ENCODE data around the gene DEXI. TPM values are rescaled to one million over a fixed set of nuclear protein-coding genes. Genes with fewer than 3 reads are reported as not detected.
"Not testable (repeated sequence)": the region's sequence is repeated elsewhere in the genome, so short reads cannot be mapped to it uniquely, and the experiment has no call there.

The DEXI gene
- total RNA-seq, 1 donor from 2014 or later, result 27.6 TPM

GRCh38 chr16:10931134-10931533, 11.1 kb downstream of the DEXI start:
- intact Hi-C loops (cut with micrococcal nuclease), result no loop called here

- intact Hi-C loops (cut with micrococcal nuclease), result no loop called here
Measured at GRCh38 chr16:10930755-10931093, 11.5 kb downstream of the DEXI start.

GRCh38 chr16:10929853-10930754, 12.2 kb downstream of the DEXI start:
- intact Hi-C loops (cut with micrococcal nuclease), result no loop called here

- intact Hi-C loops (cut with micrococcal nuclease), result not testable (repeated sequence)
Measured at GRCh38 chr16:10929097-10929496, 13.2 kb downstream of the DEXI start.

- intact Hi-C loops (cut with micrococcal nuclease), result no loop called here
Measured at GRCh38 chr16:10927497-10928112, 14.7 kb downstream of the DEXI start.

GRCh38 chr16:10926867-10927266, 15.4 kb downstream of the DEXI start:
- intact Hi-C loops (cut with micrococcal nuclease), result no loop called here

- intact Hi-C loops (cut with micrococcal nuclease), result no loop called here
Measured at GRCh38 chr16:10926094-10926493, 16.2 kb downstream of the DEXI start.

- intact Hi-C loops (cut with micrococcal nuclease), result not testable (repeated sequence)
Measured at GRCh38 chr16:10925285-10925684, 17.0 kb downstream of the DEXI start.

GRCh38 chr16:10923650-10924214, 18.5 kb downstream of the DEXI start:
- intact Hi-C loops (cut with micrococcal nuclease), result no loop called here

GRCh38 chr16:10923146-10923649, 19.1 kb downstream of the DEXI start:
- intact Hi-C loops (cut with micrococcal nuclease), result no loop called here

- intact Hi-C loops (cut with micrococcal nuclease), result no loop called here
Measured at GRCh38 chr16:10922328-10923145, 19.7 kb downstream of the DEXI start.

- intact Hi-C loops (cut with micrococcal nuclease), result no loop called here
Measured at GRCh38 chr16:10921536-10922327, 20.5 kb downstream of the DEXI start.

GRCh38 chr16:10920726-10921427, 21.4 kb downstream of the DEXI start:
- intact Hi-C loops (cut with micrococcal nuclease), result no loop called here

GRCh38 chr16:10919003-10919351, 23.3 kb downstream of the DEXI start:
- intact Hi-C loops (cut with micrococcal nuclease), result loop anchor here (2.0 to 10.0 kb wide), 2 partner anchors 84 to 174 kb away; no protein-coding TSS in a partner anchor

GRCh38 chr16:10918294-10919002, 23.8 kb downstream of the DEXI start:
- intact Hi-C loops (cut with micrococcal nuclease), result loop anchor here (1.0 to 10.0 kb wide), 7 partner anchors 41 to 404 kb away; partner anchors contain the start of gene CIITA

- intact Hi-C loops (cut with micrococcal nuclease), result loop anchor here (10.0 kb wide), 1 partner anchor 82 kb away; no protein-coding TSS in a partner anchor
Measured at GRCh38 chr16:10916534-10916933, 25.7 kb downstream of the DEXI start.

GRCh38 chr16:10911267-10911666, 31.0 kb downstream of the DEXI start:
- intact Hi-C loops (cut with micrococcal nuclease), result loop anchor here (10.0 kb wide), 1 partner anchor 76 kb away; no protein-coding TSS in a partner anchor

GRCh38 chr16:10907757-10908045, 34.6 kb downstream of the DEXI start:
- intact Hi-C loops (cut with micrococcal nuclease), result no loop called here
